Trophoblast cell (in vitro differentiated cells and primary cell): ENCODE measurements around the gene LZTS2.

ENCODE experiments used
- DNase-seq, 2 donors: peaks; one replicate each; pipeline ENCODE4 v3.0.0-alpha.2; 2016
- H2AFZ ChIP-seq: 2 replicates; pipeline ENCODE4 v1.6.1; 2013; ENCODE audit warnings: low read length, moderate library complexity, mild to moderate bottlenecking; ENCODE audit not compliant: insufficient read depth, poor library complexity
- H2AK5ac ChIP-seq: 2 replicates; pipeline ENCODE4 v1.6.1; 2013; ENCODE audit warnings: mild to moderate bottlenecking, low read length
- H2BK120ac ChIP-seq: 2 replicates; pipeline ENCODE4 v1.6.1; 2013; ENCODE audit warnings: low read length, mild to moderate bottlenecking, moderate library complexity; ENCODE audit not compliant: insufficient read depth, poor library complexity
- H2BK12ac ChIP-seq: 2 replicates; pipeline ENCODE4 v1.6.1; 2013; ENCODE audit warnings: mild to moderate bottlenecking, low read length, moderate library complexity
- H2BK5ac ChIP-seq: 2 replicates; pipeline ENCODE4 v1.6.1; 2013; ENCODE audit warnings: low read length, low read depth, moderate library complexity, mild to moderate bottlenecking; ENCODE audit not compliant: poor library complexity
- H3K14ac ChIP-seq: 2 replicates; pipeline ENCODE4 v1.6.1; 2013; ENCODE audit warnings: mild to moderate bottlenecking, low read length
- H3K18ac ChIP-seq: 2 replicates; pipeline ENCODE4 v1.6.1; 2013; ENCODE audit warnings: mild to moderate bottlenecking, low read length
- H3K23ac ChIP-seq: 2 replicates; pipeline ENCODE4 v1.6.1; 2013; ENCODE audit warnings: low read length
- H3K27ac ChIP-seq: 2 replicates; pipeline ENCODE4 v1.5.1; 2013; ENCODE audit warnings: low read depth, mild to moderate bottlenecking, inconsistent platforms, low read length, moderate library complexity
- H3K27me3 ChIP-seq: 2 replicates; pipeline ENCODE4 v1.6.1; 2013; ENCODE audit warnings: inconsistent platforms, mild to moderate bottlenecking, low read length, moderate library complexity; ENCODE audit not compliant: insufficient read depth
- H3K36me3 ChIP-seq, 2 experiments: 1 replicate in 1 of 2; 2 replicates in 1 of 2; pipeline ENCODE4 v1.6.1; 2013; ENCODE audit warnings: low read length in 2 of 2, mild to moderate bottlenecking in 2 of 2, moderate library complexity in 1 of 2; ENCODE audit not compliant: insufficient read depth in 2 of 2, control insufficient read depth in 1 of 2
- H3K4ac ChIP-seq: 2 replicates; pipeline ENCODE4 v1.6.1; 2013; ENCODE audit warnings: low read depth, mild to moderate bottlenecking, low read length, moderate library complexity
- H3K4me1 ChIP-seq, 2 experiments: 1 replicate in 1 of 2; 2 replicates in 1 of 2; pipeline ENCODE4 v1.6.1; 2013; ENCODE audit warnings: low read length in 2 of 2, mild to moderate bottlenecking in 2 of 2, moderate library complexity in 1 of 2; ENCODE audit not compliant: insufficient read depth in 2 of 2, control insufficient read depth in 1 of 2
- H3K4me2 ChIP-seq: 2 replicates; pipeline ENCODE4 v1.6.1; 2013; ENCODE audit warnings: inconsistent platforms, mild to moderate bottlenecking, low read length, moderate library complexity
- H3K4me3 ChIP-seq: 2 replicates; pipeline ENCODE4 v1.5.1; 2013; ENCODE audit warnings: mild to moderate bottlenecking, low read depth, low read length, inconsistent platforms
- H3K79me1 ChIP-seq: one replicate; pipeline ENCODE4 v1.6.1; 2013; ENCODE audit warnings: low read length
- H3K79me2 ChIP-seq: 2 replicates; pipeline ENCODE4 v1.6.1; 2013; ENCODE audit warnings: low read length, mild to moderate bottlenecking; ENCODE audit not compliant: control insufficient read depth, insufficient read depth, poor library complexity
- H3K9ac ChIP-seq: 2 replicates; pipeline ENCODE4 v1.6.1; 2013; ENCODE audit warnings: mild to moderate bottlenecking, low read length
- H3K9me3 ChIP-seq: 2 replicates; pipeline ENCODE4 v1.6.1; 2013; ENCODE audit warnings: low read depth, mild to moderate bottlenecking, control low read depth, inconsistent platforms, low read length; ENCODE audit not compliant: insufficient read depth
- H4K12ac ChIP-seq: 2 replicates; pipeline ENCODE4 v1.6.1; 2013; ENCODE audit warnings: low read depth, mild to moderate bottlenecking, low read length, moderate library complexity
- H4K8ac ChIP-seq: 2 replicates; pipeline ENCODE4 v1.6.1; 2013; ENCODE audit warnings: low read depth, mild to moderate bottlenecking, low read length, moderate library complexity
- H4K91ac ChIP-seq: one replicate; pipeline ENCODE4 v1.6.1; 2013; ENCODE audit warnings: low read depth, mild to moderate bottlenecking, low read length, moderate library complexity
- WGBS: extraction: QIAGEN DNeasy Blood & Tissue Kit; methylation state at CpG from one replicate; pipeline ENCODE4 v1.1.7; 2013; ENCODE audit warnings: missing lambda C conversion rate; ENCODE audit not compliant: insufficient read length, insufficient coverage; ENCODE audit errors: extremely low coverage; 5-methylcytosine and 5-hydroxymethylcytosine counted together

The LZTS2 gene

GRCh38 chr10:101015582-101015973 lies 16.0 kb downstream of the LZTS2 start:
- H2BK12ac ChIP-seq: no peak overlapping the region
- no peak overlapping the region for H3K4ac ChIP-seq
- H3K27ac ChIP-seq: no peak overlapping the region
- no peaks in the 10 kb centered on the region for H3K79me1 ChIP-seq
- no peak overlapping the region for H3K23ac ChIP-seq
- no peaks in the 10 kb centered on the region for H3K79me2 ChIP-seq
- H2BK5ac ChIP-seq: no peak overlapping the region
- H2AFZ ChIP-seq: no peak overlapping the region
- no peak overlapping the region for H2AK5ac ChIP-seq
- H2BK120ac ChIP-seq: no peak overlapping the region
- peaks cover 9% of the 10 kb centered on the region for H3K27me3 ChIP-seq
- no peak for DNase-seq
- no peaks in the 10 kb centered on the region for H3K36me3 ChIP-seq
- H4K12ac ChIP-seq: no peak overlapping the region
- H4K8ac ChIP-seq: no peak overlapping the region
- no peak overlapping the region for H3K9ac ChIP-seq
- no peak overlapping the region for H4K91ac ChIP-seq
- H3K4me3 ChIP-seq: no peak overlapping the region
- WGBS: no CpG with 5 or more reads among the region's 8 CpGs
- no peak overlapping the region for H3K4me2 ChIP-seq
- no peak overlapping the region for H3K18ac ChIP-seq
- H3K9me3 ChIP-seq: peaks cover 2% of the 10 kb centered on the region
- peaks cover 7 to 13% of the 10 kb centered on the region in 2 experiments for H3K4me1 ChIP-seq
- no peak overlapping the region for H3K14ac ChIP-seq

DNA sequence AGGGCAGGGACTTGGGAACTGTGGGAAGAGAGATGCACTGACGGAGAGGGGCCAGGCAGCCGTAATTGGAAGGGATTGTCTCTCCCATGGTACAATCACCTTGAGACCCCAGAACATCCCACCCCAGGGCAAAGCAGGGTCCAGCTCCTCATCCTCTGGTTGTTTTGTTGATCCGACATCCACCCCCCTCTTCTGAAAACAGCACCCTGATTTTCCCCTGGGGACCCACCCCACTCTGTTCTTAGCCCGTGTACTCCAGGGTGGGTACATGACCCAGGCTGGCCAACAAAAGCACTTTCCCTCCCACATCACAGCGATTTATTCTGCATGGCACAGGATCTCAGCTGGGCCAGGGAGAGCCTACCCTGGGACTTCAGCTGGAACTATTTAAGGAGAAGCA lies 17.2 kb downstream of the LZTS2 start:
- Histone ChIP-seq H3K9me3 (peaks cover 2% of the 10 kb centered on the region), H2AFZ (no peak overlapping the region), H3K4ac (no peak overlapping the region), H3K9ac (no peak overlapping the region), H3K36me3 (no peaks in the 10 kb centered on the region), H4K12ac (no peak overlapping the region), H3K27me3 (peaks cover 9% of the 10 kb centered on the region), H3K27ac (no peak overlapping the region), H2BK5ac (no peak overlapping the region), H3K79me1 (no peaks in the 10 kb centered on the region), H3K4me2 (no peak overlapping the region), H2AK5ac (no peak overlapping the region), H3K18ac (no peak overlapping the region), H2BK120ac (no peak overlapping the region), H3K4me1 (peaks cover 7 to 13% of the 10 kb centered on the region in 2 experiments), H4K91ac (no peak overlapping the region), H3K4me3 (no peak overlapping the region), H2BK12ac (no peak overlapping the region), H3K23ac (no peak overlapping the region), H4K8ac (no peak overlapping the region), H3K79me2 (no peaks in the 10 kb centered on the region), H3K14ac (no peak overlapping the region)
- DNase-seq: no peak
- WGBS: no CpG with 5 or more reads among the region's 5 CpGs

DNA sequence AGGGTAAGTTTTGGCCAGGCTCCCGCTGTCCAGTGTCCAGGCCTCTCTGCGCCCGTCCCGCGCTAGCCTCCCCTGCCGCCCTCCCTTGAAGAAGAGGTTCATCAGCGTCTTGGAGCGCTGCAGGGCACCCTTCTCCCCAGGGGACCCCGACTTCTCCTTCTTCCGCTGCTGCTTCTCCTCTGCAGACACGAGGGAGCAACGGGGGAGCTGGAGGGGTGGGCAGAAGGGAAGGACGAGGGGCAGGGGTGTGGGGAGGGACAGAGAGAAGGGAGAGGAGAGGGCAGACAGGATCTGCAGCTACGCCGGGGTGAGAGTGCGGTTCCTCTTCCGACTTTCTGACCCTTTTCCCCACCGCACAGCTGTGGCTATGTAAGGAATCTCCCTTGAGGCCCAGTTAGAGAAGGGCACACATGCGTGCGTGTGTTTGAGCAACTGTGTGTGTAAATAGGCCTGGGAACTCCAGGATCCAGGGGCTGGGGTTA lies 18.6 kb downstream of the LZTS2 start:
- H3K18ac ChIP-seq: no peak overlapping the region
- no peak overlapping the region for H4K8ac ChIP-seq
- no peak overlapping the region for H3K14ac ChIP-seq
- no peaks in the 10 kb centered on the region for H3K79me2 ChIP-seq
- no peak overlapping the region for H2BK5ac ChIP-seq
- DNase-seq: peak in 1 of 2 donors; percentile 32
- H2AK5ac ChIP-seq: peak overlapping the region; percentile 17
- peaks cover 7 to 13% of the 10 kb centered on the region in 2 experiments for H3K4me1 ChIP-seq
- WGBS: no CpG with 5 or more reads among the region's 20 CpGs
- H3K27me3 ChIP-seq: peaks cover 9% of the 10 kb centered on the region
- H3K23ac ChIP-seq: no peak overlapping the region
- H2AFZ ChIP-seq: no peak overlapping the region
- no peak overlapping the region for H3K9ac ChIP-seq
- H3K27ac ChIP-seq: no peak overlapping the region
- no peak overlapping the region for H4K91ac ChIP-seq
- H4K12ac ChIP-seq: no peak overlapping the region
- peaks cover 2% of the 10 kb centered on the region for H3K9me3 ChIP-seq
- no peak overlapping the region for H3K4ac ChIP-seq
- H3K36me3 ChIP-seq: no peaks in the 10 kb centered on the region
- no peak overlapping the region for H3K4me3 ChIP-seq
- H3K4me2 ChIP-seq: peak overlapping the region; percentile 43
- H2BK12ac ChIP-seq: no peak overlapping the region
- H2BK120ac ChIP-seq: no peak overlapping the region
- H3K79me1 ChIP-seq: no peaks in the 10 kb centered on the region

GRCh38 chr10:101018600-101019439 lies 19.2 kb downstream of the LZTS2 start:
- no peak overlapping the region for H3K4ac ChIP-seq
- H3K4me3 ChIP-seq: no peak overlapping the region
- H3K14ac ChIP-seq: no peak overlapping the region
- DNase-seq: peak; percentile 91 to 93
- H3K4me2 ChIP-seq: peak overlapping the region; percentile 43
- H3K9me3 ChIP-seq: peaks cover 2% of the 10 kb centered on the region
- H3K27ac ChIP-seq: no peak overlapping the region
- H3K9ac ChIP-seq: no peak overlapping the region
- H2AK5ac ChIP-seq: no peak overlapping the region
- H2BK5ac ChIP-seq: no peak overlapping the region
- no peak overlapping the region for H3K23ac ChIP-seq
- H2BK120ac ChIP-seq: no peak overlapping the region
- peak overlapping the region; percentile 49 for H4K12ac ChIP-seq
- H2BK12ac ChIP-seq: no peak overlapping the region
- H4K91ac ChIP-seq: no peak overlapping the region
- H3K18ac ChIP-seq: no peak overlapping the region
- peaks cover 7 to 13% of the 10 kb centered on the region in 2 experiments for H3K4me1 ChIP-seq
- H3K27me3 ChIP-seq: peaks cover 9% of the 10 kb centered on the region
- H3K36me3 ChIP-seq: no peaks in the 10 kb centered on the region
- H4K8ac ChIP-seq: peak overlapping the region; percentile 23
- no CpG with 5 or more reads among the region's 45 CpGs for WGBS
- H3K79me1 ChIP-seq: no peaks in the 10 kb centered on the region
- H3K79me2 ChIP-seq: no peaks in the 10 kb centered on the region
- no peak overlapping the region for H2AFZ ChIP-seq
